Measurements from ENCODE around the gene TYW1. TPM values are rescaled to one million over a fixed set of nuclear protein-coding genes. Genes with fewer than 3 reads are reported as not detected.

Gene TYW1
- total and polyA plus RNA-seq, 2 of the 8 experiments (the other 6 are each of a cell fraction or from before 2014, with no cell fraction given) = 8.8 to 16.2 TPM

DNA sequence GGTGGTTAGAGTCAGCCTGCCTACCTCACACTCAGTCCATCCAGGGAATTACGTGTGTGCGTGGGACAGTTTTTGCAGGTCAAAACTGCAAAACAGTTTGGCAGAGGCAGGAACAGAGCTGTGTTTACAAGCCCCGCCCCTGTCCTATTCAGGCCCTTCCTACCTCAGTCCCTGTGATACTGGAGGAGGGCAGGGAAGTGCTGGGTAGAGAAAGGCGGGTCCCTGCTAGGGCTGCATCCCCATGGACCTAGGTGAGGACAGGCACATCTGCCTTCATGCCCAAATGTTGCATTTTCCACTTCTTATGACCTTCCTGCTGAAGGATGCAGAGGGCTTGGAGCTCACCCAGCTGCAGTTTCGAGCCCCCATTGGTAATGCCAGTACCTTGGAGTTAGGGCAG, 26.3 kb upstream of the TYW1 start:
- Histone ChIP-seq H3K4me2 (ENCODE audit: insufficient read depth in 1 of 2, low read depth in 2 of 2, low read length in 2 of 2) (peak overlapping the region in 1 of 2 experiments; percentile 3; a peak in 1 of 4 replicates), H3K27me3 (replicated peaks in 1 of 4; ENCODE audit: control insufficient read depth in 3 of 4, extremely low read depth in 1 of 4, insufficient read depth in 3 of 4, low read length in 3 of 4) (no peaks in the 10 kb centered on the region), H3K4ac (replicated peaks; ENCODE audit: insufficient read length, low read depth, low read length) (no peak overlapping the region), H2BK20ac (ENCODE audit: low read length) (no peak overlapping the region), H2BK5ac (ENCODE audit: low read depth, low read length) (no peak overlapping the region), H4K8ac (ENCODE audit: extremely low read depth, insufficient read depth, low read length) (peak overlapping the region; percentile 19; the same call in 1 of the 2 replicates), H3K23ac (ENCODE audit: insufficient read length) (no peak overlapping the region), H3K36me3 (ENCODE audit: control insufficient read depth in 2 of 4, insufficient read depth in 4 of 4, low read length in 3 of 4) (no peaks in the 10 kb centered on the region), H3K79me1 (ENCODE audit: low read depth, low read length) (no peaks in the 10 kb centered on the region), H2AFZ (ENCODE audit: low read length) (peak overlapping the region; percentile 93), H3K79me2 (ENCODE audit: control insufficient read depth in 1 of 2, insufficient read depth in 2 of 2, low read length in 2 of 2) (no peaks in the 10 kb centered on the region), H3K9me3 (ENCODE audit: insufficient read depth in 2 of 2, low read depth in 1 of 2, low read length in 1 of 2) (peaks cover 2 to 4% of the 10 kb centered on the region in 2 experiments; a peak in 2 of 4 replicates), H3K56ac (replicated peaks; ENCODE audit: insufficient read length, low read depth, low read length) (no peak overlapping the region), H3K14ac (ENCODE audit: insufficient read length) (no peak overlapping the region), H3K18ac (ENCODE audit: extremely low read depth, low read length) (no peak overlapping the region), H2BK12ac (ENCODE audit: low read depth, low read length) (no peak overlapping the region), H4K91ac (replicated peaks; ENCODE audit: insufficient read length, low read length) (peak overlapping the region; percentile 44), H3K27ac (ENCODE audit: low read depth, low read length) (no peak overlapping the region), H2BK15ac (ENCODE audit: low read length) (no peak overlapping the region), H4K20me1 (replicated peaks in 1 of 2; ENCODE audit: control insufficient read depth in 1 of 2, insufficient read depth in 2 of 2, low read length in 2 of 2) (no peaks in the 10 kb centered on the region), H3K4me1 (replicated peaks in 1 of 4; ENCODE audit: control insufficient read depth in 3 of 4, insufficient read depth in 4 of 4, low read length in 3 of 4) (peaks cover 0 to 3% (median 0%) of the 10 kb centered on the region in 4 experiments; a peak in 1 of 7 replicates), H4K5ac (ENCODE audit: insufficient read length, low read depth, low read length) (no peak overlapping the region), H3K9ac (replicated peaks in 1 of 4; ENCODE audit: extremely low read depth in 1 of 4, low read depth in 3 of 4, low read length in 3 of 4) (no peak overlapping the region), H3K4me3 (ENCODE audit: extremely low read depth in 1 of 4, insufficient read depth in 2 of 4, low read depth in 3 of 4, low read length in 4 of 4) (no peak overlapping the region), H3K23me2 (ENCODE audit: low read depth, low read length) (no peaks in the 10 kb centered on the region), H2AK5ac (ENCODE audit: low read depth, low read length) (no peak overlapping the region), H2BK120ac (replicated peaks; ENCODE audit: low read depth, low read length) (no peak overlapping the region)
- CTCF ChIA-PET (ENCODE audit: partially characterized antibody) = interaction anchor here (1.0 kb wide), 1 partner anchor 9 kb away, joined by 3 read pairs; no protein-coding TSS in a partner anchor
- POLR2A ChIA-PET (ENCODE audit: partially characterized antibody) = interaction anchor here (1.4 kb wide), 1 partner anchor 9 kb away, joined by 10 read pairs; no protein-coding TSS in a partner anchor
- DNase-seq (ENCODE audit: low read depth in 1 of 2, low spot score in 2 of 2) (no peak), FAIRE-seq (no peak)
- WGBS, 2 experiments (ENCODE audit: extremely low coverage in 1 of 2, insufficient coverage in 1 of 2, insufficient read length in 1 of 2, insufficient replicate concordance in 2 of 2, low coverage in 1 of 2, low lambda C conversion rate in 2 of 2, missing lambda C conversion rate in 1 of 2) = 70% methylated on average over 5 of the region's 5 CpGs; no CpG with 5 or more reads in 1 of the 2 experiments
- no peak for TF ChIP-seq BRCA1 (IDR thresholded peaks at IDR 0.05; ENCODE audit: low read depth, low read length)

Measured in H1 (cell line).